Prostate gland (tissue), 2 donors: Measurements from ENCODE around the gene HLA-DMA. TPM values are rescaled to one million over a fixed set of nuclear protein-coding genes. Genes with fewer than 3 reads are reported as not detected.
A peak's percentile ranks its signal among the peaks of the same experiment; 100 is the strongest.

Experiments used
- DNase-seq: peaks from one replicate; pipeline ENCODE4 v3.0.0-alpha.2; 2019; ENCODE audit warnings: low spot score
- H3K27ac ChIP-seq, 2 donors: fragments of 200-600 bp; sonication (generic); 2 replicates each; pipeline ENCODE4 v1.5.1; 2017 to 2019
- H3K27me3 ChIP-seq: fragments of 200-600 bp; sonication (generic); replicated peaks from 2 replicates; pipeline ENCODE4 v1.5.1; 2019; ENCODE audit not compliant: insufficient read depth
- H3K36me3 ChIP-seq, 2 donors: fragments of 200-600 bp; sonication (generic); 1 replicate in 1 of 2; 2 replicates in 1 of 2; pipeline versions ENCODE4 v1.5.1 to v1.8.1; 2017 to 2019
- H3K4me1 ChIP-seq: fragments of 200-600 bp; sonication (generic); replicated peaks from 2 replicates; pipeline ENCODE4 v1.5.1; 2019
- H3K4me3 ChIP-seq, 2 donors: fragments of 200-600 bp; sonication (generic); 2 replicates each; pipeline ENCODE4 v1.5.1; 2017 to 2019
- H3K9me3 ChIP-seq: fragments of 200-600 bp; sonication (generic); 2 replicates; pipeline ENCODE4 v1.5.1; 2017
- CTCF ChIP-seq, 4 experiments: fragments of 200-600 bp in 2 of 4; fragments of 450-650 bp in 2 of 4; sonication (generic) in 2 of 4; IDR thresholded peaks; 1 replicate in 3 of 4; 2 replicates in 1 of 4; pipeline ENCODE4 v1.5.1; 2016 to 2019; ENCODE audit warnings: antibody characterized with exemption in 4 of 4, mild to moderate bottlenecking in 2 of 4, moderate library complexity in 2 of 4
- POLR2A ChIP-seq: fragments of 450-650 bp; IDR thresholded peaks from one replicate; pipeline ENCODE4 v1.6.1; 2016; ENCODE audit warnings: antibody characterized with exemption, mild to moderate bottlenecking
- POLR2AphosphoS5 ChIP-seq: sonication (generic); formaldehyde crosslinking; IDR thresholded peaks from one replicate; pipeline ENCODE4 v1.6.1; 2017; ENCODE audit warnings: antibody characterized with exemption
- WGBS: methylation state at CpG from one replicate; pipeline ENCODE4 v1.1.5; 2018; 5-methylcytosine and 5-hydroxymethylcytosine counted together
- intact Hi-C: fragments of 100-400 bp; cut with DNase I; formaldehyde crosslinking; loops from one replicate; pipeline ENCODE4 v1.14.2; 2022
- total RNA-seq, 2 donors: library from RNA; depleted of rRNA; stranded (reverse); fragments of >200 nt; gene quantifications; one replicate each; pipeline ENCODE4 v1.1.0, GENCODE V29; 2016

The HLA-DMA gene
- total RNA-seq, 2 donors from 2014 or later: 9.6 to 26.1 TPM

- Histone ChIP-seq H3K9me3 (no peaks in the 10 kb centered on the region), H3K27ac (no peak overlapping the region), H3K36me3 (no peaks in the 10 kb centered on the region), H3K4me3 (no peak overlapping the region), H3K27me3 (no peaks in the 10 kb centered on the region), H3K4me1 (no peaks in the 10 kb centered on the region)
- intact Hi-C loops: no loop called here
- WGBS: 87% methylated on average over 9 of the region's 9 CpGs
- DNase-seq: no peak
- TF ChIP-seq CTCF (IDR thresholded peaks at IDR 0.05) (no peak), POLR2AphosphoS5 (no peak), POLR2A (no peak)
These were observed 3.8 kb downstream of the HLA-DMA start for GRCh38 chr6:32949113-32949512.

DNA sequence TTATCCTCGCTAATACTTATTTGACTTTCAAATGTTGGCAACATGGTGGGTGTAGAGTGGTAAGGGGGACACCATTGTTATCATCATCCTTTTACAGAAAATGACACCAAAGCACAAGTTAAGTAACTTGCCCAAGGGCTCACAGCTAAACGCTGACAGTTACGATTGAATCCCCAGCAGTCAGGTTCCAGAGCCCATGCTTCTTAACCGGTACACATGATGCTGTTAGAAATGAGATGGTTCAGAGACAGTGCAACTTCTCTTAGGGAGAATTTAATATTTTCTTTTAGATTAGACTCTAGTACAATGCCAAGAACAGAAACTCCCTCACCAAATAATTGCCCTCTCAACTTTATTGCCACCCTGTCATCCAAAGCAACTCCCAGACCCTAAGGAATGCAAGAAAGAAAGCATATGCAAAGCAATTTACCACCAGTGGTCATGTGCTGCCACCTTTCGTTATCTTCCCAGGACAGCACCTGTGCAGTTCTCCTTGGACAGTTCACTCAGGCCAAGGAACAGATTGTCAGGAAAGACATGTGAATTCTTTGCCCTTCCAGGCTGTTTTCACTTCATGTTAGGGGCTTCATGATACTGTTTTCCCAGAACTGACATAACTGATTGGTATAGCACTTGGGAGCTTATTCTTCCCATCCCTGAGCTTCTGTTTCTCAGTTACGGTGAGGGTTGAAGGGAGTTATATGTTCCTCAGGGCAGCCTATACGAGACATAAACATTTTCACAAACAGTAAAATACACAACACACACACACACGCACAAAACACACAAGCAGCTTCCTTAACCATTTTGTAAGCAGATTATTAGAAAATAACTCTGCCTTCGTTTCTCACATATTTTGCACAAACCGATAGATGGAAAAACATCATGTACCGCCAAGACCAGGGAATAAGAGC is 5.1 kb downstream of the HLA-DMA start:
- no peaks in the 10 kb centered on the region for H3K9me3 ChIP-seq
- no peaks in the 10 kb centered on the region for H3K4me1 ChIP-seq
- 54% methylated on average over 11 of the region's 11 CpGs for WGBS
- H3K27ac ChIP-seq: no peak overlapping the region
- intact Hi-C loops: no loop called here
- TF ChIP-seq POLR2A: no peak
- peak in 3 of 4 experiments; percentile 31 to 64 (median 64) for TF ChIP-seq CTCF (IDR thresholded peaks at IDR 0.05)
- peak; percentile 20 for TF ChIP-seq POLR2AphosphoS5
- no peak overlapping the region for H3K4me3 ChIP-seq
- DNase-seq: peak; percentile 38
- no peaks in the 10 kb centered on the region for H3K36me3 ChIP-seq
- H3K27me3 ChIP-seq: no peaks in the 10 kb centered on the region

DNA sequence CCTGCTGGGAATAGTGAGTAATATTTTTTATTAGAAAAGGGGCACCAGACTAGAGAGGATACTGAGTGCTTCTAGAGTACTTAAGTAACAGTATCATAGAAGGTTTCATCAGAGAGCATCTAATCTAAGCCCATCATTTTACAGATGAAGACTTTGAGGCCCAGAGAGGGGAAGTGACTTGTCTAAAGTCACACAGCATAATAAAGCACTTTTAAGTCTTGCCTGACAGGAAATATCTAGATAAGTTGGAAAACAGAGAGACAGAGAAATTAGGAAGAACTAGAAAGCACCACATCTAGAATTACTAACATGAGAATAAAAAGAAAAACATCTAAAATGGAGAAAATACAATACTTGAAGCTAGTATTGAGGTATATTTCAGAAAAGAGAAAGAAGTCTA is 6.0 kb downstream of the HLA-DMA start:
- Histone ChIP-seq H3K9me3 (no peaks in the 10 kb centered on the region), H3K4me1 (no peaks in the 10 kb centered on the region), H3K27ac (no peak overlapping the region), H3K4me3 (no peak overlapping the region), H3K27me3 (no peaks in the 10 kb centered on the region), H3K36me3 (no peaks in the 10 kb centered on the region)
- intact Hi-C loops: no loop called here
- DNase-seq: no peak
- TF ChIP-seq CTCF (IDR thresholded peaks at IDR 0.05) (no peak), POLR2A (no peak), POLR2AphosphoS5 (no peak)

DNA sequence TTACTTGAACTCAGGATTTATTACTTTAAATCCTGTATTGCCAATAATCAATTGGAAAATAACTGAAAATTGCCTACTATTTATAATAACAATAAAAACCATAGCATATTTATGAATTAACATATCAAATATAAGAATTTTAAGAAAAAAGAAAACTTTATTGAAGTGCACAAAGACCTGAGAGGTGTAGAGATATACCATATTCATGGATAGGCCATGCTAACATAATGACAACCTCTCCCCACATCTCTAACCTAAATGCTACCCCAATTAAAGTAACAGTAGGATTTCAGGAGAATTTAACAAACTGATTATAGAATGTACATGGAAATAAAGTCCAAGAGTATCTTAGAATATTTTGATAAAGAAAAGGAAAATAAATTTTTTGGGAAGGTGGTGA is 6.9 kb downstream of the HLA-DMA start:
- Histone ChIP-seq H3K27ac (no peak overlapping the region), H3K36me3 (no peaks in the 10 kb centered on the region), H3K9me3 (no peaks in the 10 kb centered on the region), H3K4me1 (no peaks in the 10 kb centered on the region), H3K27me3 (no peaks in the 10 kb centered on the region), H3K4me3 (no peak overlapping the region)
- DNase-seq: no peak
- intact Hi-C loops: no loop called here
- no peak for TF ChIP-seq POLR2A
- no peak for TF ChIP-seq CTCF (IDR thresholded peaks at IDR 0.05)
- no peak for TF ChIP-seq POLR2AphosphoS5
